ENCODE data around the gene CNNM4. TPM values are rescaled to one million over a fixed set of nuclear protein-coding genes. Genes with fewer than 3 reads are reported as not detected.
A peak's percentile ranks its signal among the peaks of the same experiment; 100 is the strongest.
"Not testable (repeated sequence)": the region's sequence is repeated elsewhere in the genome, so short reads cannot be mapped to it uniquely, and the experiment has no call there.

Gene CNNM4
- total RNA-seq, 1 donor from 2014 or later = 14.4 TPM

GRCh38 chr2:96801786-96802595 is 41.3 kb downstream of the CNNM4 start:
- TF ChIP-seq CTCF (conservative IDR thresholded peaks at IDR 0.05) = no peak
- DNase-seq (ENCODE audit: low read depth, low spot score) = no peak
- H3K4me1 Mint-ChIP-seq = peaks cover 10% of the 10 kb centered on the region
- no peak overlapping the region for H3K27ac Mint-ChIP-seq (ENCODE audit: unreplicated experiment)
- no peak overlapping the region for H3K4me3 Mint-ChIP-seq
- peaks cover 6% of the 10 kb centered on the region for H3K36me3 Mint-ChIP-seq (ENCODE audit: low read depth)
- no peaks in the 10 kb centered on the region for H3K27me3 Mint-ChIP-seq (ENCODE audit: low read depth)
- no peaks in the 10 kb centered on the region for H3K9me3 Mint-ChIP-seq

- H3K27me3 Mint-ChIP-seq (ENCODE audit: low read depth) = no peaks in the 10 kb centered on the region
These were observed 42.0 kb downstream of the CNNM4 start for GRCh38 chr2:96802721-96803120.

GRCh38 chr2:96804986-96805385 is 44.3 kb downstream of the CNNM4 start:
- Mint-ChIP-seq H3K27me3 (ENCODE audit: low read depth) (no peaks in the 10 kb centered on the region), H3K4me3 (no peak overlapping the region), H3K9me3 (no peaks in the 10 kb centered on the region), H3K36me3 (ENCODE audit: low read depth) (peaks cover 10% of the 10 kb centered on the region), H3K4me1 (peaks cover 9% of the 10 kb centered on the region), H3K27ac (ENCODE audit: unreplicated experiment) (no peak overlapping the region)
- TF ChIP-seq CTCF (conservative IDR thresholded peaks at IDR 0.05) = no peak
- no peak for DNase-seq (ENCODE audit: low read depth, low spot score)

More at GRCh38 chr2:96802721-96803120, 42.0 kb downstream of the CNNM4 start:
- no peak for DNase-seq (ENCODE audit: low read depth, low spot score)
- Mint-ChIP-seq H3K27ac (ENCODE audit: unreplicated experiment) (no peak overlapping the region), H3K4me1 (peaks cover 10% of the 10 kb centered on the region), H3K4me3 (no peak overlapping the region), H3K36me3 (ENCODE audit: low read depth) (peaks cover 6% of the 10 kb centered on the region), H3K9me3 (no peaks in the 10 kb centered on the region)
- TF ChIP-seq CTCF (conservative IDR thresholded peaks at IDR 0.05) = no peak

GRCh38 chr2:96805946-96806345 is 45.2 kb downstream of the CNNM4 start:
- not testable (repeated sequence) for DNase-seq (ENCODE audit: low read depth, low spot score); H3K9me3 Mint-ChIP-seq; H3K27ac Mint-ChIP-seq (ENCODE audit: unreplicated experiment); H3K4me3 Mint-ChIP-seq; H3K27me3 Mint-ChIP-seq (ENCODE audit: low read depth); H3K36me3 Mint-ChIP-seq (ENCODE audit: low read depth)
- H3K4me1 Mint-ChIP-seq = peaks cover 13% of the 10 kb centered on the region

- peaks cover 13% of the 10 kb centered on the region for H3K4me1 Mint-ChIP-seq
- no peak for TF ChIP-seq CTCF (conservative IDR thresholded peaks at IDR 0.05)
- H3K36me3 Mint-ChIP-seq (ENCODE audit: low read depth) = peaks cover 10% of the 10 kb centered on the region
- no peaks in the 10 kb centered on the region for H3K27me3 Mint-ChIP-seq (ENCODE audit: low read depth)
- DNase-seq (ENCODE audit: low read depth, low spot score) = no peak
- H3K9me3 Mint-ChIP-seq = no peaks in the 10 kb centered on the region
- H3K27ac Mint-ChIP-seq (ENCODE audit: unreplicated experiment) = peak overlapping the region; percentile 78
- no peak overlapping the region for H3K4me3 Mint-ChIP-seq
These were observed 45.9 kb downstream of the CNNM4 start for GRCh38 chr2:96806468-96807126.

GRCh38 chr2:96807127-96807471 is 46.4 kb downstream of the CNNM4 start:
- Mint-ChIP-seq H3K27ac (ENCODE audit: unreplicated experiment) (no peak overlapping the region), H3K27me3 (ENCODE audit: low read depth) (no peaks in the 10 kb centered on the region), H3K36me3 (ENCODE audit: low read depth) (peaks cover 10% of the 10 kb centered on the region), H3K4me3 (no peak overlapping the region), H3K9me3 (no peaks in the 10 kb centered on the region), H3K4me1 (peaks cover 13% of the 10 kb centered on the region)
- no peak for DNase-seq (ENCODE audit: low read depth, low spot score)
- no peak for TF ChIP-seq CTCF (conservative IDR thresholded peaks at IDR 0.05)

Measured in neural crest cell (in vitro differentiated cells).